ENCODE data around the gene HMOX2. TPM values are rescaled to one million over a fixed set of nuclear protein-coding genes. Genes with fewer than 3 reads are reported as not detected.

The HMOX2 gene
- total RNA-seq, 1 experiment from 2014 or later = 65.7 TPM

Small RNAs within 50 kb of the gene (small RNA-seq; reads per million reads assigned to genes)
- gene AC012676.2 = 0 reads per million in 2 experiments

Other genes with a start within 250 kb of the HMOX2 start
- gene SRL, start 234.3 kb upstream of the HMOX2 start, total RNA-seq (2014; rRNA removed; shearing (Covaris generic)) = not detected in 2 replicates
- 14.8 and 20.5 TPM in 2 replicates for gene TFAP4, start 203.4 kb upstream of the HMOX2 start, total RNA-seq (2014; rRNA removed; shearing (Covaris generic))
- 0.18 TPM in 1 of 2 replicates, not detected in the other for gene GLIS2, start 160.3 kb upstream of the HMOX2 start, total RNA-seq (2014; rRNA removed; shearing (Covaris generic))
- 49.8 and 57.1 TPM in 2 replicates for gene PAM16, start 125.1 kb upstream of the HMOX2 start, total RNA-seq (2014; rRNA removed; shearing (Covaris generic))
- gene VASN, start 104.5 kb upstream of the HMOX2 start, total RNA-seq (2014; rRNA removed; shearing (Covaris generic)) = 0.03 and 0.35 TPM in 2 replicates
- 17.4 and 21.1 TPM in 2 replicates for gene CORO7, start 59.8 kb upstream of the HMOX2 start, total RNA-seq (2014; rRNA removed; shearing (Covaris generic))
- gene DNAJA3, start 50.5 kb upstream of the HMOX2 start, total RNA-seq (2014; rRNA removed; shearing (Covaris generic)) = 93.2 and 102 TPM in 2 replicates
- gene NMRAL1, start 1.8 kb upstream of the HMOX2 start, total RNA-seq (2014; rRNA removed; shearing (Covaris generic)) = 33.7 and 34.5 TPM in 2 replicates
- 8.7 and 9.4 TPM in 2 replicates for gene CDIP1, start 62.4 kb downstream of the HMOX2 start, total RNA-seq (2014; rRNA removed; shearing (Covaris generic))
- gene C16orf96, start 79.9 kb downstream of the HMOX2 start, total RNA-seq (2014; rRNA removed; shearing (Covaris generic)) = not detected in 2 replicates
- gene UBALD1, start 138.5 kb downstream of the HMOX2 start, total RNA-seq (2014; rRNA removed; shearing (Covaris generic)) = 13.1 and 14.5 TPM in 2 replicates
- gene MGRN1, start 148.4 kb downstream of the HMOX2 start, total RNA-seq (2014; rRNA removed; shearing (Covaris generic)) = 11.3 and 13.3 TPM in 2 replicates
- gene NUDT16L1, start 217.2 kb downstream of the HMOX2 start, total RNA-seq (2014; rRNA removed; shearing (Covaris generic)) = 27.6 and 28.8 TPM in 2 replicates